HG03066 (cell line): Measurements from ENCODE around the gene PPRC1.
"Not testable (repeated sequence)": the region's sequence is repeated elsewhere in the genome, so short reads cannot be mapped to it uniquely, and the experiment has no call there.

Source experiments
- ATAC-seq: cut with Tn5 transposase; IDR thresholded peaks from one replicate; pipeline ENCODE4 v1.9.1; 2021; ENCODE audit warnings: low read depth; ENCODE audit not compliant: unreplicated experiment

PPRC1 gene

DNA sequence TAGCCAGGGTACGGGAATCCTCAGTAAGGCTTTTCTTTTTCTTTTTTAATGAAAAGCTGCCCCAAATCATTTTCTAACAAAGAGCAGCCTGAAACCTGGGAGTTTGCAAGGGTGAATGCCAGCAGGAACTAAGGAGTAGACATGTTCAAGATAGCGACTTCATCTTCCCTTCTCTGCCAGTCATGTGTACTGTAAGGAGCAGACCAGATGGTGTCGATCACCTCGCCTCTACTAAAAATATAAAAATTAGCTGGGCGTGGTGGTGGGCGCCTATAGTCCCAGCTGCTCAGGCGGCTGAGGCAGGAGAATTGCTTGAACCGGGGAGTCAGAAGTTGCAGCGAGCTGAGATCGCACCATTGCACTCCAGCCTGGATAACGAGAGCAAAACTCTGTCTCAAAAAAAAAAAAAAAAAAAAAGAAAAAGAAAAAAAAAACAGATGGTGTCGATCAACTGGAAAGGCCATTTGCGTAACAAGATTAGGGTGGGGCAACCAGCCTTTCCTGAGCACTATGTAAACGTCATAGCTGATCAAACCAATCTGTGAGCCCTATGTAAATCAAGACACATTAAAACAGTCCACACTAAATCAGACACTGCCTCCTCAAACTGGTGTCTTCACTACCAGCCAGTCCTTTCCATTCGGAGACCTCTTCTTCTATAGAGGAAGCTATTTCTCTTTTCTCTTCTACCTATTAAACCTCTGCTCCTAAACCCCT, 53.1 kb downstream of the PPRC1 start:
- ATAC-seq = no peak

DNA sequence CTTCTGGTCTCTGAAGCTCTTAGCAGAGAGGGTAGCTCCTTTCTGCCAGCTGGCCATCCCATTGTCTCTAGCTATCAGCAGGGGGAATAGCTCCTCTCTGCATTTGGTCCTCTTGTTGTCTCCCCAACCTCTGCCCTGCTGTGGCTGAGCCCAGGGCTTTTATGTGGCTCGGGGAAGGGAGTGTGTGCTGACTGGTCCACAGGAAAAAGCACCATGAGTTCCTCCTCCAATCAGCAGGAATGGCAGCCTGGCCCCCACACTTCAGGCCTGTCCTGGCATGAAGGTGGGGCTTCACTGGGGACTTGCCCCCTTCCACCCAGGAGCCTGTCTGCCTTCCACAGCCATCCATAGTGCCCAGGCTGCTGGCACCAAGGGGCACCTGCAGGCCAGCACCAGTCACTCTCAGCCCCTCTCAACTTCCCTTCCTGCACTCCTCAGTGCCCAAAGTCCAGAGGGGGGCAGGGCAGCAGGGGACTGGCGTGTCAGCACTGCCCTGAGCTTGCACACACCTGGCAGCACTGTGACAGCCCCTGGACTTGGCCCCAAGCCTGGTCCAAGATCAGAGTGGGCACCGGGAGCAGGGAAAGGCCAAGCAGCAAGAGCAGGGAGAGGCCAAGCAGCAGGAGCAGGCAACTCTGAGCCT, 55.6 kb downstream of the PPRC1 start:
- no peak for ATAC-seq

DNA sequence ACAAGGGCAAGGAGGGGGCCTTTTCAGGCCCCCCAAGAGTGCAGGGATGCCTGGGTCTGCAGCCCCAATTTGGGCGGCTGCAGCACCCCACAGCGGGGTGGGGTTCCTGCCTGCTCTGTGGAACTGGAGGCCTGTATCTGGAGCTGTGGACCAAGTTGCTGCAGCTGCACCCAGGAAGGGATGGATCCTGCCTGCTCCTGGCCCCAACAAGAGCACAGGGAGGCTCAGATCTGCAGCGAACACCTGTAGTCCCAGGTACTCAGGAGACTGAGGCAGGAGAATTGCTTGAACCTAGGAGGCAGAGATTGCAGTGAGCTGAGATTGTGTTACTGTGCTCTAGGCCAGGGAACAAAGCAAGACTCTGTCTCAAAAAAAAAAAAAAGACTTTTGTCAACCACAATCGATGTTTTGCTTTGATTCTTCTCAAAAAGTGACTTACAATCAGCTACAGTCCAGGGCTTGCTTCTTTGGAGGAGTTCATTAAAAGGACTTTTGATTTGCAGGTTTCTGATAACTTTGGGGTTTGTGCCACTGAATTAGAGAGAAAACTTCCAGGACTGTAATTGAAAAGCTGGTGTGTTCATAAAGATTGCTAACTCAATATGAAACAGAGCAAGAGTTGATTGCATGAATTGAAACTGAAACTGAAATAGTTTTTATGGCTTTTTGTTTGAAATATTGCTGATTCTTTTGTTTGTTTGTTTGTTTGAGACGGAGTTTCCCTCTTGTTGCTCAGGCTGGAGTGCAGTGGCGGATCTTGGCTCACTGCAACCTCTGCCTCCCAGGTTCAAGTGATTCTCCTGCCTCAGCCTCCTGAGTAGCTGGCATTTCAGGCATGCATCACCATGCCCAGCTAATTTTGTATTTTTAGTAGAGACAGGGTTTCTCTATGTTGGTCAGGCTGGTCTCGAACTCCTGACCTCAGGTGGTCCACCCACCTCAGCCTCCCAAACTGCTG, 56.4 kb downstream of the PPRC1 start:
- ATAC-seq = not testable (repeated sequence)

DNA sequence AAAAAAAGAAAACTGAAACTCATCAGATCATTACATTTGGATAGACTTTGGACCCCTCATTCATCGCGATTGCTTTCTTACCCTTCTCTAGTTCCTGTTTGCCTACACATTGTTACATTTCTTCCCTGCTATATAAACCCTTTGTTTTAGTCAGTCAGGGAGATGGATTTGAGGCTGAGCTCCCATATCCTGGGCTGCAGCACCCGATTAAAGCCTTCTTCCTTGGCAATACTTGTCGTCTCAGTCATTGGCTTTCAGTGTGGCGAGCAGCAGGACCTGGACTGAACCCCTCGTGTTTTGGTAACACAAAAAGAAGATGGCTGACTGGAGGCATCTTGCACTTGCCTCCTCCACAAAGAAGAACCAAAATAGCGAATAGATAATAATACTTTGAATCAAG, 59.1 kb downstream of the PPRC1 start:
- ATAC-seq = no peak

DNA sequence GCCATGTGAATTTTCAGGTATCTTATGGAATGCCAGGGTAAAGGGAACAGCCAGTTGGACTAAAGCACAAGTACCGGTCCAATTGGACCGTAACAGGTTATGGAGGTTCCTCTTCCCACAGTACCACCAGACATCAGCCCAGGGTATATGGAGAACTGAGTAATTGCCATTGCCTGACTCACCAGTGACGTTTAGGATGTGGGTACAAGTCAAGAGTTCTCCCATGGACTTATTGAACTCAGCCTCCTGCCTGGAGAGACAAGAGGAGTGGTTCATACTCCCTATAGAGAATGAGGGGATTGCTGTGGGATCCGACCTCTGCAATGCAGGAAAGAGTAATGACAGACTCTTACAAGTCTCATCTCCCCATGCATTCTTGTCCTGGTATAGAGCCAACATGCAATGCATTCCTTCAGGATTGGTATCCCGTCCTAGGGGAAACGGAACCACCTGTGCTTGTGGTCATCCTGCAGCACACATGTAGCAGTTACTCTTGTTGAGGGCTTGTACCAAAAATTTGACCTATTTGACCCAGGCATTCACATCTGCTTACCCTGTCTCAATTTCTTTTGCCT, 62.5 kb downstream of the PPRC1 start:
- no peak for ATAC-seq

DNA sequence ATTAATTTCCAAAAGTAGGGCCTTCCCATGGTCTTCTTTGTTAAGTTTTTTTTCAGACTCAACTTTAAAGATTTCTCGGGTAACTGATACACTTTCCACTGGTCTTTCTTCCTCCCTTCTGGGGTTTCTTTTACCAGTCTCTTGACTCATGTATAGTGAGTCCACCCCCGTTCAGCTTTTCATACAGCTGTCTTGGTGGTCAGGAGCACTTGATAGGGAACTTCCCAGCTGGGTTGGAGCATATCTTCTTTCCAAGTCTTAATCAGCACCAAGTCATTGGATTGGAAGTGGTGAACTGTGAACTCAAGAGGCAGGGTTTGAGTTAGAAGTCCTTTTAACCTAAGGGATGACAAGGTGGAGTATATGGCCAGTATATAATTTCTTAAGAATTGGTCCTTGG, 64.1 kb downstream of the PPRC1 start:
- no peak for ATAC-seq

DNA sequence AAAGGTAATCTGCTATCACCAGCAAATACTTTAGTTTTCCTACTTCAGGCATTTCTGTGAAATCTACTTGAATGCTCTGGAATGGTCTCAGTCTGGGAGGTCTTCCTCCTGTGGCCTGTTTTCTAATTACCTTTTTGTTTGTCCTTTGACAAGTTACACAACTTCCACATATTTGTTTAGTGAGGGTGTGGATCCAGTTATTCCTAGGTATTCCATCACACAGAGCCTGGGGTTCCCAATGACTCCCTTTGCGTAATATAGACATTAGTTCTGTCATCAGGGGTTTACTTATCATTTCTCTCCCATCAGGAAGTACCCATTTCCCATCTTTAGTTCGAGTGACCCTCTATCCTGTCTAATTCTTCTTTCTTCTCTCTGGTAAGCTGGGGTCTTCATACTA, 65.2 kb downstream of the PPRC1 start:
- no peak for ATAC-seq
